Measurements from ENCODE around the gene ARHGEF10L.

ARHGEF10L gene

GRCh38 chr1:17523321-17524041, 16.0 kb upstream of the ARHGEF10L start:
- DNase-seq, result no peak

GRCh38 chr1:17524645-17525044, 14.9 kb upstream of the ARHGEF10L start:
- no peak for DNase-seq

GRCh38 chr1:17525996-17526686, 13.4 kb upstream of the ARHGEF10L start:
- no peak for DNase-seq

GRCh38 chr1:17527036-17527914, 12.2 kb upstream of the ARHGEF10L start:
- DNase-seq, result no peak

- no peak for DNase-seq
These were observed 10.1 kb upstream of the ARHGEF10L start for GRCh38 chr1:17529381-17529780.

- no peak for DNase-seq
These were observed 8.2 kb upstream of the ARHGEF10L start for GRCh38 chr1:17531343-17531681.

- no peak for DNase-seq
These were observed 7.6 kb upstream of the ARHGEF10L start for GRCh38 chr1:17531682-17532487.

- DNase-seq, result no peak
These were observed 6.3 kb upstream of the ARHGEF10L start for GRCh38 chr1:17533201-17533600.

GRCh38 chr1:17535300-17535936, 4.1 kb upstream of the ARHGEF10L start:
- no peak for DNase-seq

GRCh38 chr1:17538010-17538409, 1.5 kb upstream of the ARHGEF10L start:
- no peak for DNase-seq

- no peak for DNase-seq
These were observed 925 bp upstream of the ARHGEF10L start for GRCh38 chr1:17538428-17539117.

- DNase-seq, result no peak
These were observed 401 bp upstream of the ARHGEF10L start for GRCh38 chr1:17539118-17539476.

- DNase-seq, result no peak
These were observed 930 bp downstream of the ARHGEF10L start for GRCh38 chr1:17540255-17541001.

- no peak for DNase-seq
These were observed 3.1 kb downstream of the ARHGEF10L start for GRCh38 chr1:17542645-17543044.

- no peak for DNase-seq
These were observed 5.4 kb downstream of the ARHGEF10L start for GRCh38 chr1:17544776-17545350.

- no peak for DNase-seq
These were observed 5.9 kb downstream of the ARHGEF10L start for GRCh38 chr1:17545356-17545755.

GRCh38 chr1:17546946-17547670, 7.6 kb downstream of the ARHGEF10L start:
- DNase-seq, result no peak

- DNase-seq, result no peak
These were observed 9.9 kb downstream of the ARHGEF10L start for GRCh38 chr1:17549384-17549783.

- no peak for DNase-seq
These were observed 11.5 kb downstream of the ARHGEF10L start for GRCh38 chr1:17550729-17551584.
